WERI-Rb-1 (cell line): ENCODE results near the gene PTPRR.

Experiments used
- DNase-seq: peaks from one replicate; pipeline ENCODE4 v3.0.0-alpha.2; 2020
- H3K27ac ChIP-seq: fragments of 250-450 bp; sonication (Bioruptor Pico); 2 replicates; pipeline ENCODE4 v1.5.1; 2020; ENCODE audit warnings: mild to moderate bottlenecking, moderate library complexity
- H3K27me3 ChIP-seq: fragments of 250-450 bp; sonication (Bioruptor Pico); 2 replicates; pipeline ENCODE4 v1.5.1; 2021; ENCODE audit warnings: mild to moderate bottlenecking, low read depth, moderate library complexity; ENCODE audit not compliant: insufficient read depth, severe bottlenecking
- H3K36me3 ChIP-seq: fragments of 250-450 bp; sonication (Bioruptor Pico); 2 replicates; pipeline ENCODE4 v1.5.1; 2020; ENCODE audit warnings: mild to moderate bottlenecking, moderate library complexity
- H3K4me3 ChIP-seq: 2 replicates; pipeline ENCODE4 v1.5.1; 2011; ENCODE audit warnings: low read depth, mild to moderate bottlenecking, control low read depth, low read length
- H3K9me3 ChIP-seq: fragments of 250-450 bp; sonication (Bioruptor Pico); 2 replicates; pipeline ENCODE4 v1.5.1; 2021; ENCODE audit warnings: mild to moderate bottlenecking, moderate library complexity; ENCODE audit not compliant: severe bottlenecking
- TF ChIP-seq, protein P1 (sequence below): IDR thresholded peaks from 2 replicates; pipeline ENCODE4 v1.5.1; 2011; ENCODE audit warnings: low read depth, mild to moderate bottlenecking, control low read depth, inconsistent platforms, low read length

The PTPRR gene

DNA sequence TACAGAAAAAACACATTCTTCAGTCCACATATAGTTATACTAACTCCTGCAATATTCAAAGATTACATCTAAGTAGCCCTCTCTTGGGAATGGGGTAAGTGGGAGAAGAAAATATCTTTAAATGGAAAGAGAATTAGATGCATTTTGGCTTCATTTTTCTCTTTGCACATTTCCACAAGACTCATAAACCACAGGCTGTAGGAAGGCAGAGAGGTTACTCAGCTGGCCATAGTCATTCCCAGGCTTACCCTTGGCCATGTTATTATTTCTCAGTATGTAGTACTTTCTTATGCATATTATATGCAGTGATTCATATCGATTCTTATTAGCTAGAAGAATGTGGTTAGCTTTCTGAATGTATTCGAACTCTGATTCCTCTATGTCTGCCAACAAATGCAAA is 92.2 kb downstream of the PTPRR start:
- Histone ChIP-seq H3K4me3 (no peak overlapping the region), H3K36me3 (no peaks in the 10 kb centered on the region), H3K27me3 (no peaks in the 10 kb centered on the region), H3K27ac (no peak overlapping the region), H3K9me3 (no peaks in the 10 kb centered on the region)
- DNase-seq, result no peak
- TF ChIP-seq, protein P1, sequence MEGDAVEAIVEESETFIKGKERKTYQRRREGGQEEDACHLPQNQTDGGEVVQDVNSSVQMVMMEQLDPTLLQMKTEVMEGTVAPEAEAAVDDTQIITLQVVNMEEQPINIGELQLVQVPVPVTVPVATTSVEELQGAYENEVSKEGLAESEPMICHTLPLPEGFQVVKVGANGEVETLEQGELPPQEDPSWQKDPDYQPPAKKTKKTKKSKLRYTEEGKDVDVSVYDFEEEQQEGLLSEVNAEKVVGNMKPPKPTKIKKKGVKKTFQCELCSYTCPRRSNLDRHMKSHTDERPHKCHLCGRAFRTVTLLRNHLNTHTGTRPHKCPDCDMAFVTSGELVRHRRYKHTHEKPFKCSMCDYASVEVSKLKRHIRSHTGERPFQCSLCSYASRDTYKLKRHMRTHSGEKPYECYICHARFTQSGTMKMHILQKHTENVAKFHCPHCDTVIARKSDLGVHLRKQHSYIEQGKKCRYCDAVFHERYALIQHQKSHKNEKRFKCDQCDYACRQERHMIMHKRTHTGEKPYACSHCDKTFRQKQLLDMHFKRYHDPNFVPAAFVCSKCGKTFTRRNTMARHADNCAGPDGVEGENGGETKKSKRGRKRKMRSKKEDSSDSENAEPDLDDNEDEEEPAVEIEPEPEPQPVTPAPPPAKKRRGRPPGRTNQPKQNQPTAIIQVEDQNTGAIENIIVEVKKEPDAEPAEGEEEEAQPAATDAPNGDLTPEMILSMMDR, result no peak

DNA sequence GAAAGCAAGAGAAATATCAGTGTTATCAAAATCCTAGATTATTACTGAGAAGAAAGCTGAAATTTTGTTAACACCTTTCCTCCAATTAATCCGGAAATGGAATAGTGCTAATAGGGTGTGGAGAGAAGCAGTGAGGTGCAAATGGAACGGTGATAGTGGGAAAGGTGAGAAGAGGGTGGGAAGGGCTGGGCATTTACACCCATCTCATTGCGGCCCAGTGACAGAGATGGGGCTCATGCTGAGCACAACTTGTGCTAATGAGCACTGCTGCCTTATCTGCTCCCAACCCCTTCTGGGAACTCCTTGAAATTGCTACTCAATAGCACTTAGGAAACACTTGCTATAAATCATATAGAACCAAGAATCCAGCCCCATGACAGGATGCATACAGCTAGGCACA is 94.4 kb downstream of the PTPRR start:
- Histone ChIP-seq H3K27me3 (no peaks in the 10 kb centered on the region), H3K27ac (no peak overlapping the region), H3K4me3 (no peak overlapping the region), H3K9me3 (no peaks in the 10 kb centered on the region), H3K36me3 (no peaks in the 10 kb centered on the region)
- no peak for DNase-seq
- TF ChIP-seq, protein P1, result no peak

DNA sequence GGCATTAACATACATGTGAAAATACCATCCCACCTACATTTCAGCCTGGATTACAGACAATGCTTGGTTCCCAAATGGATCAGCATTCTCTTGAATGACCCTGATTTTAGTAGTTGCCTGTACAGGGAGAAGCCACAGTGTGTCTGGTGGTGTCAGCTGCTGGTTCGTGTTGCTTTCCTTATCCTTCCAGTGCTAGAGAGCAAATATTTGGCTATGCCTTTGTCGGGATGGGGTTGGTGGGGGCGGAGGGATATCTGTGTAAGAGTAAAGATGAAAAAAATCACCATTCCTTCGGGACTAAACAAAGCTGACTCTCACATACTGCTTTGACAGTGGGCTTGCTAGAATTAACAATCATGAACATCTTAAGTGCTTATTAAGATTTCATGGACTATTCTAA is 96.0 kb downstream of the PTPRR start:
- TF ChIP-seq, protein P1, result no peak
- H3K27ac ChIP-seq, result no peak overlapping the region
- no peaks in the 10 kb centered on the region for H3K27me3 ChIP-seq
- DNase-seq, result no peak
- no peaks in the 10 kb centered on the region for H3K9me3 ChIP-seq
- H3K36me3 ChIP-seq, result no peaks in the 10 kb centered on the region
- no peak overlapping the region for H3K4me3 ChIP-seq

DNA sequence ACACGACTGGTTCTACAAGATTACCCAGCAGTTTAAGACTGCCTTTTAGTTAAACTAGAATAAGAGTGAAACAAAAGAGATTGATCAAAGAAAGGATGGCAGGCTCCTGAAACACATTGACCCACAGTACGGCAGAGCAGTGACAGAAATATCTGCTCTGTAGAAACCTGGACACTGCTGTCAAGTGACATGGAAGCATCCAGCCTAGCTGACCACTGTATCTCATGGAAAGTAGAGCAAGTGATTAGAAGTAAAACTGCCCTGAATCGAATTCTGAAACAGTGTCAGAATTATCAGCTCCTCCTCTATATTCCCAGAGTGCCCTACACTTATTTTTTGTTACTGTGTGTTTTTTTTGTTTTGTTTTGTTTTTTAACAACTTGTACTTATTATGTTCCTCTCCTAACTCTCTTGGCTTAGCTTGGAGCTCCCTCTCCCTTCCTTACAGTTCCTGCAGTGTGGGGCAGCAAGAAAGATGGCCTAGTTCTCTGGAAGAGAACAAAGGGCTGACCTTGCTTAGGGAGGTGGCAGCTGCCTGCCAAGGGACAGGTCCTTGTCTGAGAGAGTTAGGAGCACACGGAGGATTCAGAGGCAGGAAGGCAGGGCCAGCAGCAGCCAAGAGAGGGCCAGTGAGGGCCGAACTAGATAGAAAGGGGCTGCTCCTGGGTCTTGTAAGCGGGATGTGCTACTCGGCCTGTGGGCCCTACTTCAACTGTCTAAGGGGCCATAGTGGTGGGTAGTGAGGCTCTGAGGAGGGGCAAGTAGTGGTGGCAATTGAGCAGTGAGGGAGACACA is 97.2 kb downstream of the PTPRR start:
- H3K27ac ChIP-seq, result no peak overlapping the region
- H3K27me3 ChIP-seq, result no peaks in the 10 kb centered on the region
- no peaks in the 10 kb centered on the region for H3K36me3 ChIP-seq
- no peak overlapping the region for H3K4me3 ChIP-seq
- no peaks in the 10 kb centered on the region for H3K9me3 ChIP-seq
- DNase-seq, result no peak
- TF ChIP-seq, protein P1, result no peak

DNA sequence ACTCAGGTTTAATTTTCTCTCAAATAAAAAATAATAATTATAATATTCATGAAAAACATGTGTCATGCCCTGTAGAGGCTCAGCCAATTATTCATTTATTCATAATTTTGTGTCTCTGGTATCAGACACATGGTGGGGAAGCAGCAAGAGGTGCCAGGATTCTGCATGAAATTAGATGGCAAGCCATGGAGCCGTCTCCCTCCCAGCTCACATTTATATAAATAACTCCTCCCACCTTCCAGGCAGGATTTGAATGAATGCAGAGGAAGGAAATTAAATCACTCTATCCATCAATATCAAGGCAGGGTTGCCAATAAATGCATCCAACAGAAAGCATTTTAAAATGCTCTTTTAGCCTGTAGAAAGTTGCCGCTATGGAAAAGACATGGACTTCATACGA is 98.1 kb downstream of the PTPRR start:
- H3K27me3 ChIP-seq, result no peaks in the 10 kb centered on the region
- no peak for DNase-seq
- TF ChIP-seq, protein P1, result no peak

DNA sequence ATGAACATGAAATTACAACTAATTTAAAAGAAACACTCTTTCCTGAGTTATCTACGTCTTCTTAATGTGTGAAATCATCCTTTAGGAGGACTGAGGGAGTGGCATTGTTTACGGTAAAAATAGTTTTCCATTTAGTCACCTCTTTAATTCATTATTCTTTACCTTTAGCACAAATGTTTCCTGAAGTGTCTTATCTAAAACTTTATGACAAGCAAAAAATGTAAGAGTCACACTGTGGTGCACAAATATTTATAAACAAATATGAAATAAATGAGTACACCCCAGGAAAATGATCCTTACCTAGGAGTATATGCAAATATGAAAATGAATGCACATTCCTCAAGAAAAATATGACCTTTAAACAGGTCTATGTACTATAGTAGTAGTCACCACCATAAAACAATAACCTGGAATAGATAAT is 104.6 kb downstream of the PTPRR start:
- Histone ChIP-seq H3K27ac (no peak overlapping the region), H3K9me3 (no peaks in the 10 kb centered on the region), H3K27me3 (no peaks in the 10 kb centered on the region), H3K36me3 (no peaks in the 10 kb centered on the region), H3K4me3 (no peak overlapping the region)
- TF ChIP-seq, protein P1, result no peak
- DNase-seq, result no peak

More for the DNA sequence above, 98.1 kb downstream of the PTPRR start:
- no peak overlapping the region for H3K27ac ChIP-seq
- no peaks in the 10 kb centered on the region for H3K36me3 ChIP-seq
- H3K9me3 ChIP-seq, result no peaks in the 10 kb centered on the region
- no peak overlapping the region for H3K4me3 ChIP-seq
